Urinary bladder (tissue), 4 donors: ENCODE data around the gene SCAPER. TPM values are rescaled to one million over a fixed set of nuclear protein-coding genes. Genes with fewer than 3 reads are reported as not detected.

Experiments used
- DNase-seq: peaks from one replicate; pipeline ENCODE4 v3.0.0-alpha.2; 2015; ENCODE audit errors: extremely low spot score
- H3K27ac ChIP-seq: one replicate; pipeline ENCODE4 v1.5.1; 2013; ENCODE audit warnings: low read depth, mild to moderate bottlenecking, moderate library complexity
- H3K36me3 ChIP-seq: one replicate; pipeline ENCODE4 v1.6.1; 2013; ENCODE audit warnings: mild to moderate bottlenecking, moderate library complexity; ENCODE audit not compliant: insufficient read depth
- H3K4me1 ChIP-seq: one replicate; pipeline ENCODE4 v1.6.1; 2013; ENCODE audit warnings: mild to moderate bottlenecking, moderate library complexity; ENCODE audit not compliant: insufficient read depth
- H3K4me3 ChIP-seq: one replicate; pipeline ENCODE4 v1.5.1; 2013; ENCODE audit warnings: low read depth, low read length
- WGBS: extraction: QIAGEN DNeasy Blood & Tissue Kit; methylation state at CpG from one replicate; pipeline ENCODE4 v1.1.7; 2013; 5-methylcytosine and 5-hydroxymethylcytosine counted together
- polyA plus RNA-seq: library from polyadenylated mRNA; stranded (reverse); fragments of 200-250 nt; gene quantifications from one replicate; pipeline ENCODE4 v1.2.3, GENCODE V29; 2013
- total RNA-seq: library from RNA; depleted of rRNA; stranded (reverse); fragments of >200 nt; gene quantifications from one replicate; pipeline ENCODE4 v1.2.3, GENCODE V29; 2014
- donor health status: healthy with polysubstance abuse.
- donor health status: healthy.

Gene SCAPER
- total and polyA plus RNA-seq, 2 donors: 15.1 to 38.3 TPM

GRCh38 chr15:76340803-76341365 lies 564.3 kb downstream of the SCAPER start:
- Histone ChIP-seq H3K36me3 (no peaks in the 10 kb centered on the region), H3K4me1 (peaks cover 10% of the 10 kb centered on the region), H3K4me3 (peak overlapping the region; percentile 30), H3K27ac (no peak overlapping the region)
- WGBS: 17% methylated on average over 35 of the region's 35 CpGs
- DNase-seq: no peak

GRCh38 chr15:76340198-76340802 lies 564.8 kb downstream of the SCAPER start:
- H3K36me3 ChIP-seq: no peaks in the 10 kb centered on the region
- 4% methylated on average over 53 of the region's 53 CpGs for WGBS
- H3K27ac ChIP-seq: no peak overlapping the region
- H3K4me1 ChIP-seq: peaks cover 10% of the 10 kb centered on the region
- DNase-seq: no peak
- peak overlapping the region; percentile 30 for H3K4me3 ChIP-seq

- peak overlapping the region; percentile 30 for H3K4me3 ChIP-seq
- WGBS: 20% methylated on average over 48 of the region's 48 CpGs
- peak; percentile 10 for DNase-seq
- H3K36me3 ChIP-seq: no peaks in the 10 kb centered on the region
- no peak overlapping the region for H3K27ac ChIP-seq
- H3K4me1 ChIP-seq: peaks cover 10% of the 10 kb centered on the region
These were observed 565.6 kb downstream of the SCAPER start for GRCh38 chr15:76339305-76340197.

GRCh38 chr15:76338486-76339304 lies 566.4 kb downstream of the SCAPER start:
- WGBS: 37% methylated on average over 26 of the region's 26 CpGs

GRCh38 chr15:76337696-76338485 lies 567.2 kb downstream of the SCAPER start:
- H3K36me3 ChIP-seq: no peaks in the 10 kb centered on the region
- no peak overlapping the region for H3K27ac ChIP-seq
- H3K4me1 ChIP-seq: peaks cover 10% of the 10 kb centered on the region
- WGBS: 5% methylated on average over 89 of the region's 89 CpGs
- H3K4me3 ChIP-seq: no peak overlapping the region
- DNase-seq: no peak

More at GRCh38 chr15:76338486-76339304, 566.4 kb downstream of the SCAPER start:
- H3K36me3 ChIP-seq: no peaks in the 10 kb centered on the region
- peaks cover 10% of the 10 kb centered on the region for H3K4me1 ChIP-seq
- no peak overlapping the region for H3K27ac ChIP-seq
- DNase-seq: no peak
- H3K4me3 ChIP-seq: no peak overlapping the region

GRCh38 chr15:76337059-76337695 lies 568.0 kb downstream of the SCAPER start:
- Histone ChIP-seq H3K4me3 (no peak overlapping the region), H3K4me1 (peaks cover 6% of the 10 kb centered on the region), H3K36me3 (no peaks in the 10 kb centered on the region), H3K27ac (no peak overlapping the region)
- no peak for DNase-seq
- WGBS: 7% methylated on average over 25 of the region's 25 CpGs

GRCh38 chr15:76336254-76337058 lies 568.7 kb downstream of the SCAPER start, which contains the start of gene ISL2:
TSS of gene ISL2 (plus strand) at chr15:76336773. CDS start at chr15:76336884, 111 bp downstream.
- Histone ChIP-seq H3K27ac (no peak within 1 kb of the TSS), H3K4me1 (peaks cover 6% of the 10 kb centered on the region), H3K4me3 (no peak within 1 kb of the TSS), H3K36me3 (no peaks in the 10 kb centered on the region)
- peak; percentile 81 for DNase-seq
- 5% methylated on average over 40 of the region's 40 CpGs for WGBS

- H3K4me1 ChIP-seq: peaks cover 6% of the 10 kb centered on the region
- H3K4me3 ChIP-seq: no peak overlapping the region
- no peak for DNase-seq
- no peaks in the 10 kb centered on the region for H3K36me3 ChIP-seq
- H3K27ac ChIP-seq: no peak overlapping the region
- WGBS: 8% methylated on average over 39 of the region's 39 CpGs
These were observed 569.6 kb downstream of the SCAPER start for GRCh38 chr15:76335307-76336253.

GRCh38 chr15:76334438-76335306 lies 570.5 kb downstream of the SCAPER start:
- peaks cover 6% of the 10 kb centered on the region for H3K4me1 ChIP-seq
- DNase-seq: no peak
- H3K27ac ChIP-seq: no peak overlapping the region
- no peaks in the 10 kb centered on the region for H3K36me3 ChIP-seq
- no peak overlapping the region for H3K4me3 ChIP-seq
- 31% methylated on average over 44 of the region's 44 CpGs for WGBS

GRCh38 chr15:76333720-76334437 lies 571.3 kb downstream of the SCAPER start:
- Histone ChIP-seq H3K27ac (no peak overlapping the region), H3K36me3 (no peaks in the 10 kb centered on the region), H3K4me3 (no peak overlapping the region), H3K4me1 (peaks cover 6% of the 10 kb centered on the region)
- no peak for DNase-seq
- WGBS: 47% methylated on average over 9 of the region's 9 CpGs
